Rectal smooth muscle tissue (tissue), 1 donor: Measurements from ENCODE around the gene TTC9B.
A peak's percentile ranks its signal among the peaks of the same experiment; 100 is the strongest.

Experiments used
- H3K27ac ChIP-seq: one replicate; pipeline ENCODE4 v1.7.0; 2013; ENCODE audit warnings: low read depth, low read length, inconsistent platforms
- H3K27me3 ChIP-seq: one replicate; pipeline ENCODE4 v1.7.0; 2013; ENCODE audit warnings: low read length; ENCODE audit not compliant: control insufficient read depth, insufficient read depth
- H3K36me3 ChIP-seq: one replicate; pipeline ENCODE4 v1.7.0; 2013; ENCODE audit warnings: low read length; ENCODE audit not compliant: control insufficient read depth, insufficient read depth
- H3K4me1 ChIP-seq: one replicate; pipeline ENCODE4 v1.7.0; 2013; ENCODE audit warnings: low read length; ENCODE audit not compliant: control insufficient read depth, insufficient read depth
- H3K4me3 ChIP-seq: one replicate; pipeline ENCODE4 v1.7.0; 2013; ENCODE audit warnings: low read length
- H3K9ac ChIP-seq: one replicate; pipeline ENCODE4 v1.7.0; 2013; ENCODE audit warnings: low read length

The TTC9B gene

GRCh38 chr19:40245506-40246128, 27.4 kb upstream of the TTC9B start:
- H3K4me1 ChIP-seq: peaks cover 7% of the 10 kb centered on the region
- no peak overlapping the region for H3K4me3 ChIP-seq
- H3K9ac ChIP-seq: no peak overlapping the region
- peaks cover 12% of the 10 kb centered on the region for H3K36me3 ChIP-seq
- no peak overlapping the region for H3K27ac ChIP-seq
- no peaks in the 10 kb centered on the region for H3K27me3 ChIP-seq

GRCh38 chr19:40244579-40245317, 26.6 kb upstream of the TTC9B start:
- Histone ChIP-seq H3K27ac (no peak overlapping the region), H3K36me3 (peaks cover 18% of the 10 kb centered on the region), H3K4me1 (peaks cover 7% of the 10 kb centered on the region), H3K27me3 (no peaks in the 10 kb centered on the region), H3K9ac (no peak overlapping the region), H3K4me3 (no peak overlapping the region)

- peaks cover 25% of the 10 kb centered on the region for H3K36me3 ChIP-seq
- H3K4me1 ChIP-seq: peaks cover 7% of the 10 kb centered on the region
Measured at GRCh38 chr19:40243181-40243580, 25.0 kb upstream of the TTC9B start.

GRCh38 chr19:40242480-40242879, 24.3 kb upstream of the TTC9B start:
- Histone ChIP-seq H3K36me3 (peaks cover 27% of the 10 kb centered on the region), H3K27ac (peak overlapping the region; percentile 28), H3K4me3 (no peak overlapping the region), H3K27me3 (no peaks in the 10 kb centered on the region), H3K9ac (no peak overlapping the region), H3K4me1 (peaks cover 7% of the 10 kb centered on the region)

More at GRCh38 chr19:40243181-40243580, 25.0 kb upstream of the TTC9B start:
- H3K9ac ChIP-seq: no peak overlapping the region
- no peak overlapping the region for H3K4me3 ChIP-seq
- no peaks in the 10 kb centered on the region for H3K27me3 ChIP-seq
- H3K27ac ChIP-seq: no peak overlapping the region

- Histone ChIP-seq H3K4me1 (peaks cover 7% of the 10 kb centered on the region), H3K27me3 (no peaks in the 10 kb centered on the region), H3K27ac (peak overlapping the region; percentile 28), H3K36me3 (peaks cover 29% of the 10 kb centered on the region), H3K9ac (no peak overlapping the region), H3K4me3 (no peak overlapping the region)
Measured at GRCh38 chr19:40241809-40242384, 23.7 kb upstream of the TTC9B start.

- Histone ChIP-seq H3K9ac (no peak overlapping the region), H3K27me3 (no peaks in the 10 kb centered on the region), H3K4me3 (no peak overlapping the region), H3K4me1 (peaks cover 7% of the 10 kb centered on the region), H3K36me3 (peaks cover 30% of the 10 kb centered on the region), H3K27ac (no peak overlapping the region)
Measured at GRCh38 chr19:40241125-40241808, 23.1 kb upstream of the TTC9B start.

- H3K27ac ChIP-seq: no peak overlapping the region
- peaks cover 36% of the 10 kb centered on the region for H3K36me3 ChIP-seq
- no peak overlapping the region for H3K4me3 ChIP-seq
- no peaks in the 10 kb centered on the region for H3K27me3 ChIP-seq
- no peak overlapping the region for H3K9ac ChIP-seq
- peaks cover 4% of the 10 kb centered on the region for H3K4me1 ChIP-seq
Measured at GRCh38 chr19:40240332-40240731, 22.1 kb upstream of the TTC9B start.

- Histone ChIP-seq H3K36me3 (peaks cover 41% of the 10 kb centered on the region), H3K27ac (no peak overlapping the region), H3K4me1 (no peaks in the 10 kb centered on the region), H3K4me3 (no peak overlapping the region), H3K9ac (no peak overlapping the region), H3K27me3 (no peaks in the 10 kb centered on the region)
Measured at GRCh38 chr19:40239415-40240226, 21.4 kb upstream of the TTC9B start.

GRCh38 chr19:40238775-40239174, 20.6 kb upstream of the TTC9B start:
- Histone ChIP-seq H3K36me3 (peaks cover 41% of the 10 kb centered on the region), H3K27ac (no peak overlapping the region), H3K4me3 (no peak overlapping the region), H3K9ac (no peak overlapping the region), H3K4me1 (no peaks in the 10 kb centered on the region), H3K27me3 (no peaks in the 10 kb centered on the region)

- Histone ChIP-seq H3K9ac (no peak overlapping the region), H3K36me3 (peaks cover 42% of the 10 kb centered on the region), H3K27ac (no peak overlapping the region), H3K4me3 (no peak overlapping the region), H3K4me1 (no peaks in the 10 kb centered on the region), H3K27me3 (no peaks in the 10 kb centered on the region)
Measured at GRCh38 chr19:40237791-40238190, 19.6 kb upstream of the TTC9B start.

GRCh38 chr19:40236366-40236765, 18.2 kb upstream of the TTC9B start:
- no peaks in the 10 kb centered on the region for H3K4me1 ChIP-seq
- H3K27ac ChIP-seq: no peak overlapping the region
- peaks cover 32% of the 10 kb centered on the region for H3K36me3 ChIP-seq
- no peaks in the 10 kb centered on the region for H3K27me3 ChIP-seq
- H3K9ac ChIP-seq: no peak overlapping the region
- H3K4me3 ChIP-seq: no peak overlapping the region

- H3K36me3 ChIP-seq: peaks cover 32% of the 10 kb centered on the region
- no peak overlapping the region for H3K27ac ChIP-seq
Measured at GRCh38 chr19:40236026-40236355, 17.8 kb upstream of the TTC9B start.

More at GRCh38 chr19:40236026-40236355, 17.8 kb upstream of the TTC9B start:
- Histone ChIP-seq H3K27me3 (no peaks in the 10 kb centered on the region), H3K4me3 (no peak overlapping the region), H3K4me1 (no peaks in the 10 kb centered on the region), H3K9ac (no peak overlapping the region)
